Spleen (tissue), 11 donors: Measurements from ENCODE around the gene RSL1D1. TPM values are rescaled to one million over a fixed set of nuclear protein-coding genes. Genes with fewer than 3 reads are reported as not detected.

Experiments
- DNase-seq: peaks from one replicate; pipeline ENCODE4 v3.0.0-alpha.2; 2020
- H3K27ac ChIP-seq, 8 donors: fragments of 200-600 bp; sonication (generic) in 7 of 8; 1 replicate in 4 of 8; 2 replicates in 4 of 8; pipeline versions ENCODE4 v1.5.0 to v1.8.0; 2016 to 2021; ENCODE audit warnings: inconsistent platforms in 4 of 8, mild to moderate bottlenecking in 4 of 8, moderate library complexity in 1 of 8
- H3K27me3 ChIP-seq, 7 donors: fragments of 200-600 bp; sonication (generic) in 6 of 7; replicated peaks in 1 of 7; 1 replicate in 4 of 7; 2 replicates in 3 of 7; pipeline versions ENCODE4 v1.5.0 to v1.8.0; 2016 to 2021; ENCODE audit warnings: inconsistent platforms in 3 of 7, mild to moderate bottlenecking in 1 of 7
- H3K36me3 ChIP-seq, 6 donors: fragments of 200-600 bp; sonication (generic) in 5 of 6; 1 replicate in 4 of 6; 2 replicates in 2 of 6; pipeline versions ENCODE4 v1.5.0 to v1.8.0; 2016 to 2021; ENCODE audit warnings: inconsistent platforms in 2 of 6
- H3K4me1 ChIP-seq, 6 donors: fragments of 200-600 bp; sonication (generic) in 5 of 6; 1 replicate in 3 of 6; 2 replicates in 3 of 6; pipeline versions ENCODE4 v1.5.0 to v1.8.0; 2016 to 2021; ENCODE audit warnings: inconsistent platforms in 3 of 6
- H3K4me3 ChIP-seq, 8 donors: fragments of 200-600 bp; sonication (generic) in 7 of 8; 1 replicate in 4 of 8; 2 replicates in 4 of 8; pipeline versions ENCODE4 v1.5.0 to v1.8.0; 2016 to 2021; ENCODE audit warnings: inconsistent platforms in 4 of 8, mild to moderate bottlenecking in 4 of 8, moderate library complexity in 2 of 8
- H3K9me3 ChIP-seq, 8 donors: fragments of 200-600 bp; sonication (generic) in 7 of 8; 1 replicate in 4 of 8; 2 replicates in 4 of 8; pipeline versions ENCODE4 v1.5.0 to v1.8.0; 2016 to 2021; ENCODE audit warnings: inconsistent platforms in 4 of 8
- POLR2A ChIP-seq, 3 donors: fragments of 450-650 bp; IDR thresholded peaks; one replicate each; pipeline ENCODE4 v1.5.1; 2017; ENCODE audit warnings: antibody characterized with exemption in 3 of 3, mild to moderate bottlenecking in 1 of 3
- POLR2AphosphoS5 ChIP-seq, 3 donors: sonication (generic); formaldehyde crosslinking; IDR thresholded peaks; one replicate each; pipeline ENCODE4 v1.5.1; 2017; ENCODE audit warnings: antibody characterized with exemption in 3 of 3
- WGBS, 5 donors: extraction: QIAGEN DNeasy Blood & Tissue Kit in 3 of 5; methylation state at CpG; one replicate each; pipeline versions ENCODE4 v1.1.5 to v1.1.7; 2013 to 2018; 5-methylcytosine and 5-hydroxymethylcytosine counted together
- intact Hi-C: fragments of 100-400 bp; cut with DNase I; formaldehyde crosslinking; loops from one replicate; pipeline ENCODE4 v1.15.0; 2023; ENCODE audit warnings: low total_unique reads
- polyA plus RNA-seq, 3 donors: library from polyadenylated mRNA; stranded (reverse); fragments of 200-250 nt; gene quantifications; one replicate each; pipeline ENCODE4 v1.2.1, GENCODE V29; 2013
- total RNA-seq, 7 donors: library from RNA; depleted of rRNA in 3 of 7; stranded (reverse); fragments of >200 nt in 3 of 7; fragmentation: NEBNext Ultra II Directional in 4 of 7; extraction: Animal tissue kit (Norgen Biotek cat#: 25700) in 4 of 7; gene quantifications; one replicate each; pipeline versions ENCODE4 v1.1.0 to v1.2.1, GENCODE V29; 2016 to 2021
- TF ChIP-seq, protein P1 (sequence below), 11 experiments: fragments of 200-600 bp in 7 of 11; fragments of 450-650 bp in 4 of 11; sonication (generic) in 4 of 11; IDR thresholded peaks in 8 of 11; conservative IDR thresholded peaks in 3 of 11; 1 replicate in 7 of 11; 2 replicates in 4 of 11; pipeline versions ENCODE4 v1.4.0 to v1.8.0; 2016 to 2021; ENCODE audit warnings: antibody characterized with exemption in 11 of 11, inconsistent platforms in 4 of 11, mild to moderate bottlenecking in 1 of 11
- donor health status: healthy with polysubstance abuse.
- donor health status: DM: no; HTN: no; CAD: no; lungs with moderate emphysema.
- donor health status: DM: no; HTN: no; CAD: no.
- donor health status: Bipolar disorder and iron deficiency.
- donor health status: healthy.
- donor health status: DM: no; HTN: no; CAD: no.
- donor health status: DM: yes; HTN: yes; CAD: no.

RSL1D1 gene
- total and polyA plus RNA-seq, 10 donors: 75.6 to 135 (median 112) TPM

- Histone ChIP-seq H3K36me3 (peaks cover 3 to 100% (median 88%) of the 10 kb centered on the region in 6 donors), H3K4me3 (no peak overlapping the region), H3K27me3 (no peaks in the 10 kb centered on the region), H3K9me3 (no peaks in the 10 kb centered on the region), H3K27ac (no peak overlapping the region), H3K4me1 (peaks cover 0 to 6% (median 0%) of the 10 kb centered on the region in 6 donors)
- intact Hi-C loops: no loop called here
- TF ChIP-seq POLR2AphosphoS5 (IDR thresholded peaks at IDR 0.05) (no peak), POLR2A (IDR thresholded peaks at IDR 0.05) (no peak)
- TF ChIP-seq, protein P1, sequence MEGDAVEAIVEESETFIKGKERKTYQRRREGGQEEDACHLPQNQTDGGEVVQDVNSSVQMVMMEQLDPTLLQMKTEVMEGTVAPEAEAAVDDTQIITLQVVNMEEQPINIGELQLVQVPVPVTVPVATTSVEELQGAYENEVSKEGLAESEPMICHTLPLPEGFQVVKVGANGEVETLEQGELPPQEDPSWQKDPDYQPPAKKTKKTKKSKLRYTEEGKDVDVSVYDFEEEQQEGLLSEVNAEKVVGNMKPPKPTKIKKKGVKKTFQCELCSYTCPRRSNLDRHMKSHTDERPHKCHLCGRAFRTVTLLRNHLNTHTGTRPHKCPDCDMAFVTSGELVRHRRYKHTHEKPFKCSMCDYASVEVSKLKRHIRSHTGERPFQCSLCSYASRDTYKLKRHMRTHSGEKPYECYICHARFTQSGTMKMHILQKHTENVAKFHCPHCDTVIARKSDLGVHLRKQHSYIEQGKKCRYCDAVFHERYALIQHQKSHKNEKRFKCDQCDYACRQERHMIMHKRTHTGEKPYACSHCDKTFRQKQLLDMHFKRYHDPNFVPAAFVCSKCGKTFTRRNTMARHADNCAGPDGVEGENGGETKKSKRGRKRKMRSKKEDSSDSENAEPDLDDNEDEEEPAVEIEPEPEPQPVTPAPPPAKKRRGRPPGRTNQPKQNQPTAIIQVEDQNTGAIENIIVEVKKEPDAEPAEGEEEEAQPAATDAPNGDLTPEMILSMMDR (IDR thresholded peaks at IDR 0.05 in 8 of 11, conservative IDR thresholded peaks at IDR 0.05 in 3 of 11): no peak
- 94 to 96% (median 95%) methylated on average over 5 of the region's 5 CpGs for WGBS, 5 donors
- no peak for DNase-seq
These were observed 32.7 kb upstream of the RSL1D1 start for GRCh38 chr16:11884035-11884434.

- TF ChIP-seq POLR2A (IDR thresholded peaks at IDR 0.05) (no peak), POLR2AphosphoS5 (IDR thresholded peaks at IDR 0.05) (no peak)
- TF ChIP-seq, protein P1 (IDR thresholded peaks at IDR 0.05 in 8 of 11, conservative IDR thresholded peaks at IDR 0.05 in 3 of 11): no peak
- no peak overlapping the region for H3K4me3 ChIP-seq
- 80 to 94% (median 83%) methylated on average over 5 of the region's 5 CpGs for WGBS, 5 donors
These were observed 28.7 kb upstream of the RSL1D1 start for GRCh38 chr16:11880007-11880406.

GRCh38 chr16:11877374-11877773 lies 26.0 kb upstream of the RSL1D1 start:
- no peak overlapping the region for H3K4me3 ChIP-seq
- intact Hi-C loops: no loop called here
- 87 to 94% (median 88%) methylated on average over 5 of the region's 5 CpGs for WGBS, 5 donors
- no peaks in the 10 kb centered on the region for H3K9me3 ChIP-seq
- no peaks in the 10 kb centered on the region for H3K27me3 ChIP-seq
- DNase-seq: no peak
- TF ChIP-seq POLR2A (IDR thresholded peaks at IDR 0.05) (no peak), POLR2AphosphoS5 (IDR thresholded peaks at IDR 0.05) (no peak)
- TF ChIP-seq, protein P1 (IDR thresholded peaks at IDR 0.05 in 8 of 11, conservative IDR thresholded peaks at IDR 0.05 in 3 of 11): no peak
- no peak overlapping the region for H3K27ac ChIP-seq
- peaks cover 0 to 100% (median 83%) of the 10 kb centered on the region in 6 donors for H3K36me3 ChIP-seq
- peaks cover 0 to 6% (median 0%) of the 10 kb centered on the region in 6 donors for H3K4me1 ChIP-seq

More at GRCh38 chr16:11880007-11880406, 28.7 kb upstream of the RSL1D1 start:
- intact Hi-C loops: no loop called here
- H3K4me1 ChIP-seq: peaks cover 0 to 6% (median 0%) of the 10 kb centered on the region in 6 donors
- H3K27ac ChIP-seq: no peak overlapping the region
- no peaks in the 10 kb centered on the region for H3K9me3 ChIP-seq
- no peaks in the 10 kb centered on the region for H3K27me3 ChIP-seq
- H3K36me3 ChIP-seq: peaks cover 3 to 100% (median 84%) of the 10 kb centered on the region in 6 donors
- DNase-seq: no peak

DNA sequence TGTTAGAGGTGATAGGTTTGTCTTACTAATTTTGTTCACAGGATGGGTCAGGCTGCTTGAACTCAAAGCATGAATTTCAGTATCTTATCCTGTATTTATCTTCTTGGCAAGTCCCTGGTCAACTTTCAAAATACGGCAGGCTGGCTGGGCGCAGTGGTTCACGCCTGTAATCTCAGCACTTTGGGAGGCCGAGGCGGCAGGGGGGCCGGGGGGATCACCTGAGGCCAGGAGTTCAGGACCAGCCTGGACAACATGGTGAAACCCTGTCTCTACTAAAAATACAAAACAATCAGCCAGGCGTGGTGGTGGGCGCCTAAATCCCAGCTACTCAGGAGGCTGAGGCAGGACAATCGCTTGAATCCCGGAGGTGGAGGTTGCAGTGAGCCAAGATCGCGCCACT lies 25.0 kb upstream of the RSL1D1 start:
- intact Hi-C loops: no loop called here
- TF ChIP-seq POLR2AphosphoS5 (IDR thresholded peaks at IDR 0.05): peak in 1 of 3 donors; percentile 17
- no peak for TF ChIP-seq POLR2A (IDR thresholded peaks at IDR 0.05)
- 91 to 96% (median 94%) methylated on average over 12 of the region's 12 CpGs for WGBS, 5 donors
- Histone ChIP-seq H3K9me3 (no peaks in the 10 kb centered on the region), H3K4me1 (peaks cover 0 to 11% (median 0%) of the 10 kb centered on the region in 6 donors), H3K4me3 (no peak overlapping the region), H3K27ac (no peak overlapping the region), H3K27me3 (no peaks in the 10 kb centered on the region), H3K36me3 (peaks cover 0 to 100% (median 76%) of the 10 kb centered on the region in 6 donors)
- DNase-seq: no peak
